Neuronal stem cell (in vitro differentiated cells): ENCODE results near the gene DNMT3B.

Source experiments
- DNase-seq: peaks from one replicate; pipeline ENCODE4 v3.0.0-alpha.2; 2013; ENCODE audit warnings: low spot score
- H2AFZ ChIP-seq: one replicate; pipeline ENCODE4 v1.6.1; 2013; ENCODE audit warnings: mild to moderate bottlenecking, low read length, inconsistent platforms
- H2AK5ac ChIP-seq: 2 replicates; pipeline ENCODE4 v1.6.1; 2013; ENCODE audit warnings: low read depth, mild to moderate bottlenecking, inconsistent platforms, low read length, moderate library complexity, mixed read lengths
- H2BK120ac ChIP-seq: 2 replicates; pipeline ENCODE4 v1.6.1; 2013; ENCODE audit warnings: low read depth, mild to moderate bottlenecking, inconsistent platforms, low read length, moderate library complexity, mixed read lengths
- H2BK12ac ChIP-seq: one replicate; pipeline ENCODE4 v1.6.1; 2013; ENCODE audit warnings: low read length, inconsistent platforms
- H2BK15ac ChIP-seq: 2 replicates; pipeline ENCODE4 v1.6.1; 2013; ENCODE audit warnings: mild to moderate bottlenecking, low read length, inconsistent platforms, mixed read lengths
- H2BK5ac ChIP-seq: one replicate; pipeline ENCODE4 v1.6.1; 2013; ENCODE audit warnings: inconsistent platforms, mild to moderate bottlenecking, low read length, moderate library complexity
- H3K14ac ChIP-seq: one replicate; pipeline ENCODE4 v1.6.1; 2013; ENCODE audit warnings: low read length, inconsistent platforms
- H3K18ac ChIP-seq: 2 replicates; pipeline ENCODE4 v1.6.1; 2013; ENCODE audit warnings: low read length, inconsistent platforms
- H3K23ac ChIP-seq: 2 replicates; pipeline ENCODE4 v1.6.1; 2013; ENCODE audit warnings: low read depth, mild to moderate bottlenecking, mixed read lengths, low read length, inconsistent platforms; ENCODE audit not compliant: poor library complexity
- H3K27ac ChIP-seq: replicated peaks from 3 replicates; pipeline ENCODE4 v1.5.1; 2013; ENCODE audit warnings: low read length, inconsistent platforms
- H3K27me3 ChIP-seq, 3 experiments: 2 replicates each; pipeline ENCODE4 v1.6.1; 2013; ENCODE audit warnings: low read length in 3 of 3, mild to moderate bottlenecking in 2 of 3, inconsistent platforms in 1 of 3, low read depth in 1 of 3, mixed read lengths in 1 of 3, moderate library complexity in 1 of 3; ENCODE audit not compliant: control insufficient read depth in 3 of 3, insufficient read depth in 3 of 3
- H3K36me3 ChIP-seq, 2 donors: replicated peaks in 1 of 2; 2 replicates each; pipeline ENCODE4 v1.6.1; 2013; ENCODE audit warnings: low read length in 2 of 2; ENCODE audit not compliant: control insufficient read depth in 2 of 2, insufficient read depth in 2 of 2
- H3K4ac ChIP-seq: 2 replicates; pipeline ENCODE4 v1.6.1; 2013; ENCODE audit warnings: inconsistent platforms, mild to moderate bottlenecking, low read length, moderate library complexity
- H3K4me1 ChIP-seq, 2 donors: 1 replicate in 1 of 2; 2 replicates in 1 of 2; pipeline ENCODE4 v1.6.1; 2013; ENCODE audit warnings: low read length in 2 of 2, low read depth in 1 of 2; ENCODE audit not compliant: control insufficient read depth in 2 of 2, insufficient read depth in 1 of 2
- H3K4me2 ChIP-seq: one replicate; pipeline ENCODE4 v1.6.1; 2013; ENCODE audit warnings: mild to moderate bottlenecking, low read length, inconsistent platforms; ENCODE audit not compliant: insufficient read depth, poor library complexity, severe bottlenecking
- H3K4me3 ChIP-seq, 2 donors: 2 replicates each; pipeline ENCODE4 v1.5.1; 2013; ENCODE audit warnings: low read length in 2 of 2, mild to moderate bottlenecking in 2 of 2, inconsistent platforms in 1 of 2, moderate library complexity in 1 of 2
- H3K79me1 ChIP-seq: one replicate; pipeline ENCODE4 v1.6.1; 2013; ENCODE audit warnings: low read depth, mild to moderate bottlenecking, inconsistent platforms, low read length, moderate library complexity
- H3K9ac ChIP-seq: one replicate; pipeline ENCODE4 v1.6.1; 2013; ENCODE audit warnings: mild to moderate bottlenecking, low read depth, low read length, inconsistent platforms; ENCODE audit not compliant: poor library complexity
- H3K9me3 ChIP-seq, 2 donors: replicated peaks in 1 of 2; 2 replicates each; pipeline versions ENCODE3 to v1.6.1; 2013; ENCODE audit warnings: low read length in 2 of 2, mild to moderate bottlenecking in 2 of 2, inconsistent platforms in 1 of 2, low read depth in 1 of 2, mixed read lengths in 1 of 2, moderate library complexity in 1 of 2; ENCODE audit not compliant: control insufficient read depth in 2 of 2, insufficient read depth in 1 of 2
- H4K8ac ChIP-seq: one replicate; pipeline ENCODE4 v1.6.1; 2013; ENCODE audit warnings: low read depth, mild to moderate bottlenecking, inconsistent platforms, low read length, moderate library complexity
- H4K91ac ChIP-seq: one replicate; pipeline ENCODE4 v1.6.1; 2013; ENCODE audit warnings: low read length, low read depth, mild to moderate bottlenecking, inconsistent platforms; ENCODE audit not compliant: poor library complexity
- WGBS, 2 donors: extraction: QIAGEN DNeasy Blood & Tissue Kit; methylation state at CpG; one replicate each; pipeline ENCODE4 v1.1.7; 2013; ENCODE audit warnings: missing lambda C conversion rate in 2 of 2, mixed read lengths in 1 of 2; ENCODE audit not compliant: insufficient read length in 2 of 2, insufficient replicate concordance in 1 of 2; ENCODE audit errors: extremely low coverage in 2 of 2; 5-methylcytosine and 5-hydroxymethylcytosine counted together

DNMT3B gene

GRCh38 chr20:32839982-32840285 lies 77.7 kb downstream of the DNMT3B start:
- H4K91ac ChIP-seq, result no peak overlapping the region
- H3K27ac ChIP-seq, result no peak overlapping the region
- no CpG with 5 or more reads among the region's 4 CpGs for WGBS, 2 donors
- no peak overlapping the region for H3K18ac ChIP-seq
- H3K36me3 ChIP-seq, result peaks cover 47 to 91% of the 10 kb centered on the region in 2 donors
- peaks cover 0 to 2% of the 10 kb centered on the region in 2 donors for H3K4me1 ChIP-seq
- H2AK5ac ChIP-seq, result no peak overlapping the region
- no peaks in the 10 kb centered on the region for H3K27me3 ChIP-seq
- no peak overlapping the region for H2BK12ac ChIP-seq
- H3K4me3 ChIP-seq, result no peak overlapping the region
- H3K79me1 ChIP-seq, result peaks cover 4% of the 10 kb centered on the region
- no peak overlapping the region for H2AFZ ChIP-seq
- no peak overlapping the region for H2BK15ac ChIP-seq
- no peak overlapping the region for H3K9ac ChIP-seq
- H2BK5ac ChIP-seq, result no peak overlapping the region
- H4K8ac ChIP-seq, result no peak overlapping the region
- H3K4ac ChIP-seq, result no peak overlapping the region
- H2BK120ac ChIP-seq, result no peak overlapping the region
- H3K4me2 ChIP-seq, result no peak overlapping the region
- no peak for DNase-seq
- no peaks in the 10 kb centered on the region for H3K9me3 ChIP-seq
- H3K23ac ChIP-seq, result no peak overlapping the region
- H3K14ac ChIP-seq, result no peak overlapping the region

GRCh38 chr20:32841174-32841573 lies 79.0 kb downstream of the DNMT3B start:
- DNase-seq, result no peak
- H3K18ac ChIP-seq, result no peak overlapping the region
- WGBS, 2 donors, result no CpG with 5 or more reads among the region's 9 CpGs
- no peak overlapping the region for H2AK5ac ChIP-seq
- H2BK120ac ChIP-seq, result no peak overlapping the region
- no peaks in the 10 kb centered on the region for H3K27me3 ChIP-seq
- no peak overlapping the region for H3K4me2 ChIP-seq
- no peak overlapping the region for H4K8ac ChIP-seq
- H2BK5ac ChIP-seq, result no peak overlapping the region
- no peaks in the 10 kb centered on the region for H3K9me3 ChIP-seq
- peaks cover 0 to 2% of the 10 kb centered on the region in 2 donors for H3K4me1 ChIP-seq
- H3K23ac ChIP-seq, result no peak overlapping the region
- H4K91ac ChIP-seq, result no peak overlapping the region
- H2BK15ac ChIP-seq, result no peak overlapping the region
- H3K14ac ChIP-seq, result no peak overlapping the region
- no peak overlapping the region for H3K27ac ChIP-seq
- H2AFZ ChIP-seq, result no peak overlapping the region
- no peak overlapping the region for H3K9ac ChIP-seq
- no peak overlapping the region for H3K4me3 ChIP-seq
- peaks cover 43 to 93% of the 10 kb centered on the region in 2 donors for H3K36me3 ChIP-seq
- H2BK12ac ChIP-seq, result no peak overlapping the region
- H3K79me1 ChIP-seq, result peaks cover 4% of the 10 kb centered on the region
- no peak overlapping the region for H3K4ac ChIP-seq

GRCh38 chr20:32841632-32842031 lies 79.4 kb downstream of the DNMT3B start:
- Histone ChIP-seq H2BK12ac (no peak overlapping the region), H3K4me2 (no peak overlapping the region), H3K9me3 (no peaks in the 10 kb centered on the region), H4K8ac (no peak overlapping the region), H3K23ac (no peak overlapping the region), H2BK15ac (no peak overlapping the region), H3K36me3 (peaks cover 46 to 93% of the 10 kb centered on the region in 2 donors), H3K18ac (no peak overlapping the region), H2BK120ac (no peak overlapping the region), H2BK5ac (no peak overlapping the region), H3K14ac (no peak overlapping the region), H3K4me1 (peaks cover 0 to 2% of the 10 kb centered on the region in 2 donors), H4K91ac (no peak overlapping the region), H2AFZ (no peak overlapping the region), H3K79me1 (peaks cover 4% of the 10 kb centered on the region), H3K27me3 (no peaks in the 10 kb centered on the region), H3K9ac (no peak overlapping the region), H2AK5ac (no peak overlapping the region), H3K4ac (no peak overlapping the region), H3K4me3 (no peak overlapping the region), H3K27ac (no peak overlapping the region)
- no CpG with 5 or more reads among the region's 2 CpGs for WGBS, 2 donors
- DNase-seq, result no peak

- Histone ChIP-seq H4K8ac (no peak overlapping the region), H3K79me1 (peaks cover 2% of the 10 kb centered on the region), H3K23ac (no peak overlapping the region), H2BK5ac (no peak overlapping the region), H3K4me1 (peaks cover 0 to 2% of the 10 kb centered on the region in 2 donors), H3K27ac (no peak overlapping the region), H3K4me2 (no peak overlapping the region), H3K14ac (no peak overlapping the region), H3K27me3 (no peaks in the 10 kb centered on the region), H2BK120ac (no peak overlapping the region), H2AK5ac (no peak overlapping the region), H3K4me3 (no peak overlapping the region), H3K18ac (no peak overlapping the region), H3K4ac (no peak overlapping the region), H4K91ac (no peak overlapping the region), H3K36me3 (peaks cover 47 to 93% of the 10 kb centered on the region in 2 donors), H2BK15ac (no peak overlapping the region), H2AFZ (no peak overlapping the region), H3K9ac (no peak overlapping the region), H2BK12ac (no peak overlapping the region), H3K9me3 (no peaks in the 10 kb centered on the region)
- WGBS, 2 donors, result no CpG with 5 or more reads among the region's 8 CpGs
- no peak for DNase-seq
Observed at GRCh38 chr20:32842688-32843524, 80.7 kb downstream of the DNMT3B start.
